Activated naive CD4-positive, alpha-beta T cell treated with anti-CD3 and anti-CD28 coated beads for 36 hours (primary cell): Measurements from ENCODE around the gene FAAP100. TPM values are rescaled to one million over a fixed set of nuclear protein-coding genes. Genes with fewer than 3 reads are reported as not detected.

Experiments used
- CTCF ChIA-PET: fragments of 350-600 bp; sonication (Branson Sonifier 250); formaldehyde crosslinking; loops from one replicate; lab custom pipeline; 2021; ENCODE audit warnings: antibody characterized with exemption; lab: Charles Lee
- DNase-seq: peaks from one replicate; pipeline ENCODE4 v3.0.0-alpha.2; 2020
- H3K27ac Mint-ChIP-seq: one replicate; pipeline ENCODE4 v1.8.0; 2021; ENCODE audit warnings: mild to moderate bottlenecking, mixed read lengths
- H3K27me3 Mint-ChIP-seq: one replicate; pipeline ENCODE4 v1.8.0; 2021; ENCODE audit warnings: low read depth, mixed read lengths
- H3K36me3 Mint-ChIP-seq: one replicate; pipeline ENCODE4 v1.8.0; 2021; ENCODE audit warnings: low read depth, mixed read lengths
- H3K4me1 Mint-ChIP-seq: one replicate; pipeline ENCODE4 v1.8.0; 2021; ENCODE audit warnings: low read depth, mixed read lengths
- H3K4me3 Mint-ChIP-seq: one replicate; pipeline ENCODE4 v1.8.0; 2021; ENCODE audit warnings: mild to moderate bottlenecking, moderate library complexity, mixed read lengths
- H3K9me3 Mint-ChIP-seq: one replicate; pipeline ENCODE4 v1.8.0; 2021; ENCODE audit warnings: mixed read lengths
- intact Hi-C: fragments of 100-400 bp; cut with micrococcal nuclease; formaldehyde crosslinking; loops from one replicate; pipeline ENCODE4 v1.15.1; 2023
- total RNA-seq, 2 experiments: library from RNA; stranded (reverse); gene quantifications; one replicate each; pipeline ENCODE4 v1.2.3, GENCODE V29; 2021

Gene FAAP100
- total RNA-seq, 2 experiments from 2014 or later, result 25.3 to 27.1 TPM

- CTCF ChIA-PET, result interaction anchor here (1.1 kb wide), 1 partner anchor 78 kb away, joined by 4 read pairs; no protein-coding TSS in a partner anchor
- no peaks in the 10 kb centered on the region for H3K9me3 Mint-ChIP-seq
Observed at GRCh38 chr17:81522491-81523401, 29.4 kb downstream of the FAAP100 start.

GRCh38 chr17:81520021-81520901, 31.9 kb downstream of the FAAP100 start:
- Mint-ChIP-seq H3K27me3 (no peaks in the 10 kb centered on the region), H3K4me3 (peak overlapping the region; percentile 9), H3K36me3 (no peaks in the 10 kb centered on the region), H3K27ac (no peak overlapping the region), H3K4me1 (peaks cover 18% of the 10 kb centered on the region), H3K9me3 (no peaks in the 10 kb centered on the region)
- intact Hi-C loops, result no loop called here
- CTCF ChIA-PET, result interaction anchor here (0.6 to 2.0 kb wide), 2 partner anchors 32 to 349 kb away, joined by 3 to 7 read pairs; partner anchors contain the start of gene FAAP100
- DNase-seq, result no peak

More at GRCh38 chr17:81522491-81523401, 29.4 kb downstream of the FAAP100 start:
- H3K4me3 Mint-ChIP-seq, result no peak overlapping the region
- intact Hi-C loops, result no loop called here
- no peaks in the 10 kb centered on the region for H3K27me3 Mint-ChIP-seq
- peaks cover 3% of the 10 kb centered on the region for H3K4me1 Mint-ChIP-seq
- H3K27ac Mint-ChIP-seq, result no peak overlapping the region
- no peaks in the 10 kb centered on the region for H3K36me3 Mint-ChIP-seq
- DNase-seq, result no peak

DNA sequence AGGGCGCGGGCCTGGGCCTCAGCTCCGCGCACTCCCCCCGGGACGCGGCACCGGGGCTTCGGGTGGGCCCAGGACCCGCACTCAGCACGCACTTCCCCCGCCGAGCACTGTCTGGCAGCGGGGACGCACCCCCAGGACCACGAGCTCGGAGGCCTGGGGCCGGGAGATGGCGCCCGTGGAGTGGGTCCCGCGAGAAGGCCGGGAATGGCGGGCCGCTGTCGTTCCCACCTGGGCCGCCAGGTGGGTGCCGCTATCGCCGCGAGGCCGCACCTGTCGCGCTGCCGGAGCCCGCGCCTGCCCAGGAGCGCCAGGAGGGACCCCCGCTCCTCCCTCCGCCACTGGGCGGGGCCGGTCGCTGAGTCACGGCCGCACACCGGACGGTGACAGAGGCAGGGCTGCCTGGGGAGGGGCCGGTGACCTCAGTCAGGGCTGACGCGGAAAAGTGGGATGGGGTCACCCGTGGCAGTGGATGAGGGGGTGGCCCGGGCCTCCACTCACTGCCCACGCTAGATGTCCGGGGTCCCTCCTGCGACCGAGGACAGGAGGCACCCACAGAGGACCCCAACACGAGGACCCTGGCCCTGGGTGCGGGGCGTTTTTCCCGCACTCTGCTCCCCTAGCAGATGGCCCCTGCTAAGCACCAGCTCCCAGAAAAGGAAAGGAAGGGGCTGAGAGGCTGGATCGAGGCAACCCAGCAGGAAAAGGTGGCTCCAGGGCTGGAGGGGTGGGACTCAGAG, 32.7 kb downstream of the FAAP100 start:
- CTCF ChIA-PET, result interaction anchor here (0.6 to 2.0 kb wide), 7 partner anchors 19 to 974 kb away, joined by 3 to 7 read pairs (median 4); partner anchors contain the start of gene FAAP100
- H3K36me3 Mint-ChIP-seq, result no peaks in the 10 kb centered on the region
- H3K4me1 Mint-ChIP-seq, result peaks cover 18% of the 10 kb centered on the region
- no peaks in the 10 kb centered on the region for H3K27me3 Mint-ChIP-seq
- peak; percentile 73 for DNase-seq
- H3K27ac Mint-ChIP-seq, result no peak overlapping the region
- intact Hi-C loops, result loop anchor here (2.0 to 10.0 kb wide), 3 partner anchors 81 to 505 kb away; partner anchors contain the start of genes CENPX, LRRC45 and SLC38A10
- H3K4me3 Mint-ChIP-seq, result peak overlapping the region; percentile 9
- H3K9me3 Mint-ChIP-seq, result no peaks in the 10 kb centered on the region

GRCh38 chr17:81518785-81519283, 33.3 kb downstream of the FAAP100 start:
- no peak for DNase-seq
- intact Hi-C loops, result loop anchor here (2.0 to 10.0 kb wide), 3 partner anchors 82 to 506 kb away; partner anchors contain the start of genes CENPX, LRRC45 and SLC38A10
- Mint-ChIP-seq H3K4me3 (no peak overlapping the region), H3K36me3 (no peaks in the 10 kb centered on the region), H3K27me3 (no peaks in the 10 kb centered on the region), H3K4me1 (peaks cover 18% of the 10 kb centered on the region), H3K9me3 (no peaks in the 10 kb centered on the region), H3K27ac (no peak overlapping the region)
- CTCF ChIA-PET, result interaction anchor here (0.6 to 2.0 kb wide), 6 partner anchors 19 to 975 kb away, joined by 3 to 7 read pairs (median 4); partner anchors contain the start of gene FAAP100

GRCh38 chr17:81518113-81518784, 33.9 kb downstream of the FAAP100 start:
- Mint-ChIP-seq H3K4me3 (peak overlapping the region; percentile 43), H3K36me3 (no peaks in the 10 kb centered on the region), H3K4me1 (peaks cover 18% of the 10 kb centered on the region), H3K27ac (no peak overlapping the region), H3K9me3 (no peaks in the 10 kb centered on the region), H3K27me3 (no peaks in the 10 kb centered on the region)
- CTCF ChIA-PET, result interaction anchor here (0.6 to 1.3 kb wide), 3 partner anchors 20 to 83 kb away, joined by 4 to 5 read pairs (median 4); no protein-coding TSS in a partner anchor
- DNase-seq, result no peak
- intact Hi-C loops, result loop anchor here (2.0 to 10.0 kb wide), 3 partner anchors 83 to 507 kb away; partner anchors contain the start of genes CENPX, LRRC45 and SLC38A10

GRCh38 chr17:81517339-81518112, 34.6 kb downstream of the FAAP100 start:
- CTCF ChIA-PET, result interaction anchor here (0.7 to 1.3 kb wide), 2 partner anchors 21 to 84 kb away, joined by 4 to 5 read pairs; no protein-coding TSS in a partner anchor
- Mint-ChIP-seq H3K27me3 (no peaks in the 10 kb centered on the region), H3K4me3 (no peak overlapping the region), H3K27ac (no peak overlapping the region), H3K9me3 (no peaks in the 10 kb centered on the region), H3K36me3 (no peaks in the 10 kb centered on the region), H3K4me1 (peaks cover 18% of the 10 kb centered on the region)
- no peak for DNase-seq
- intact Hi-C loops, result loop anchor here (2.0 to 10.0 kb wide), 3 partner anchors 83 to 507 kb away; partner anchors contain the start of genes CENPX, LRRC45 and SLC38A10

DNA sequence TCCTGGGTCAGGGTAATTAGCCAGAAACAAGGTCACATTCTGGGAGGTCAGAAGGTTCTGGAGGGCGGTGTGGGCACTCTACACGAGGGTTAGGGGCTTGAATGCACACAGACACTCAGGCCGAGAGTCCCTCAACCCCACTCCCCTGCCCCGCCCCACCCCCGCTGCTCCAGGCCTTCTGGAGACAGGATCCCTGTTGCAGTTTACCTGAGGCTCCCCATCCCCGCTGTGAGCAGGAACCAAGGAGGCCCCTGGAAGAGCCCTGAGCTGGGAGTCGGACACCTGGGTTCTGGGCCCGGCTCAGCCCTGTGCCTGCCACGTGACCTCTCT, 35.2 kb downstream of the FAAP100 start:
- Mint-ChIP-seq H3K4me1 (peaks cover 18% of the 10 kb centered on the region), H3K27ac (no peak overlapping the region), H3K36me3 (peaks cover 3% of the 10 kb centered on the region), H3K9me3 (no peaks in the 10 kb centered on the region), H3K4me3 (no peak overlapping the region), H3K27me3 (no peaks in the 10 kb centered on the region)
- CTCF ChIA-PET, result interaction anchor here (1.2 kb wide), 1 partner anchor 32 kb away, joined by 4 read pairs; no protein-coding TSS in a partner anchor
- intact Hi-C loops, result loop anchor here (10.0 kb wide), 2 partner anchors 222 to 508 kb away; partner anchors contain the start of genes CENPX, LRRC45 and SLC38A10
- no peak for DNase-seq

DNA sequence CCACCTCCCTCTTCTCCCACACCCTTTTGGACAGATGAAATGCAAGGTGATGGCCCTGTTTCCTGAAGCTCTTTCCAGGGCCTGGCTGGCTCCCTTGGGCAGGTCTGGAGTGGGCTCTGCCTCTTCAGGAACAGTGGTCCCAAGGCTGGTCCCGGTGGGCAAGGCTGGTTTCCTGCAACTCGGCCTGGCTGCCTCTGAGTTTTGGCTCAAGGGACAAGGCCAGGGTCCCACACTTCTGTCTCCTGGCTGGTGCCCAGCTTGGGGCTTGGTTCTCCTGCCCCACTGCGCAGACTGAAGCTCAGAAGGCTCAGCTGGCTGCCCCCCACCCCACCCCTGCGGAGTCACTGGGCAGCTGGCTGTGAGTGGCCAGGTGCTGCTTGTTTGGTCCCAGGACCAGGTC, 35.7 kb downstream of the FAAP100 start:
- Mint-ChIP-seq H3K36me3 (peaks cover 8% of the 10 kb centered on the region), H3K27ac (no peak overlapping the region), H3K4me3 (peak overlapping the region; percentile 85), H3K4me1 (peaks cover 18% of the 10 kb centered on the region), H3K27me3 (no peaks in the 10 kb centered on the region), H3K9me3 (no peaks in the 10 kb centered on the region)
- CTCF ChIA-PET, result interaction anchor here (1.2 kb wide), 1 partner anchor 32 kb away, joined by 4 read pairs; no protein-coding TSS in a partner anchor
- no peak for DNase-seq
- intact Hi-C loops, result loop anchor here (10.0 kb wide), 2 partner anchors 222 to 508 kb away; partner anchors contain the start of genes CENPX, LRRC45 and SLC38A10

DNA sequence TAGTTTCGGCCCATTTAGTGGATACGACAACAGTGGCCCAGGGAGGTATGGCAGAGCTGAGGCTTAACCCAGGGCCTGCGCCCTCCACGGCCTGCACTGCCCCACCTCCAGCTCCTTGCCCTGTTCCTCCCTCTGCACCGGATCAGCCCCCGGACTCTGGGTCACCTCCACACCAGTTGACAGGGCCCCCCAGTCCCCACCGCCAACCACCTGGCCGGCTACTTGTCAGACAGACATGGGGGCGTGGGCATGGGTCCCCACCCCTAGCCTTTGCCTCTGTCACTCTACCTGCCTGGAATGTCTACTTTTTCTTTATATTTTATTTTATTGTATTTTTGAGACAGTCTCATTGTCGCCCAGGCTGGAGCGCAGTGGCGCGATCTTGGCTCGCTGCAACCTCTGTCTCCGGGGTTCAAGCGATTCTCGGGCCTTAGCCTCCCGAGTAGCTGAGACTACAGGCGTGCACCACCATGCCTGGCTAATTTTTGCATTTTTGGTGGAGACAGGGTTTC, 36.6 kb downstream of the FAAP100 start:
- intact Hi-C loops, result loop anchor here (10.0 kb wide), 2 partner anchors 221 to 509 kb away; partner anchors contain the start of genes CENPX, LRRC45 and SLC38A10
- peaks cover 18% of the 10 kb centered on the region for H3K4me1 Mint-ChIP-seq
- peak overlapping the region; percentile 85 for H3K4me3 Mint-ChIP-seq

More for the DNA sequence above, 36.6 kb downstream of the FAAP100 start:
- no peaks in the 10 kb centered on the region for H3K27me3 Mint-ChIP-seq
- H3K36me3 Mint-ChIP-seq, result peaks cover 17% of the 10 kb centered on the region
- no peak for DNase-seq
- peak overlapping the region; percentile 85 for H3K27ac Mint-ChIP-seq
- CTCF ChIA-PET, result interaction anchor here (1.2 kb wide), 1 partner anchor 31 kb away, joined by 4 read pairs; no protein-coding TSS in a partner anchor
- H3K9me3 Mint-ChIP-seq, result no peaks in the 10 kb centered on the region
